ENCODE results near the gene PTPRN2. TPM values are rescaled to one million over a fixed set of nuclear protein-coding genes. Genes with fewer than 3 reads are reported as not detected.

PTPRN2 gene
- total RNA-seq, 4 donors from 2014 or later = 14.9 to 34.3 (median 21.3) TPM

- H3K36me3 ChIP-seq = no peaks in the 10 kb centered on the region
- TF ChIP-seq POLR2A (IDR thresholded peaks at IDR 0.05) (no peak), CTCF (IDR thresholded peaks at IDR 0.05) (no peak)
- no peaks in the 10 kb centered on the region for H3K9me3 ChIP-seq
- H3K4me1 ChIP-seq = no peaks in the 10 kb centered on the region
- DNase-seq = peak in 1 of 3 donors; percentile 10
- no peak overlapping the region for H3K4me3 ChIP-seq
- no peaks in the 10 kb centered on the region for H3K27me3 ChIP-seq
- H3K27ac ChIP-seq = no peak overlapping the region
Observed at GRCh38 chr7:158062661-158063060, 525.0 kb downstream of the PTPRN2 start.

GRCh38 chr7:158061884-158062656 lies 525.6 kb downstream of the PTPRN2 start:
- DNase-seq = peak in 1 of 3 donors; percentile 24
- TF ChIP-seq POLR2A (IDR thresholded peaks at IDR 0.05) (no peak), CTCF (IDR thresholded peaks at IDR 0.05) (no peak)

DNA sequence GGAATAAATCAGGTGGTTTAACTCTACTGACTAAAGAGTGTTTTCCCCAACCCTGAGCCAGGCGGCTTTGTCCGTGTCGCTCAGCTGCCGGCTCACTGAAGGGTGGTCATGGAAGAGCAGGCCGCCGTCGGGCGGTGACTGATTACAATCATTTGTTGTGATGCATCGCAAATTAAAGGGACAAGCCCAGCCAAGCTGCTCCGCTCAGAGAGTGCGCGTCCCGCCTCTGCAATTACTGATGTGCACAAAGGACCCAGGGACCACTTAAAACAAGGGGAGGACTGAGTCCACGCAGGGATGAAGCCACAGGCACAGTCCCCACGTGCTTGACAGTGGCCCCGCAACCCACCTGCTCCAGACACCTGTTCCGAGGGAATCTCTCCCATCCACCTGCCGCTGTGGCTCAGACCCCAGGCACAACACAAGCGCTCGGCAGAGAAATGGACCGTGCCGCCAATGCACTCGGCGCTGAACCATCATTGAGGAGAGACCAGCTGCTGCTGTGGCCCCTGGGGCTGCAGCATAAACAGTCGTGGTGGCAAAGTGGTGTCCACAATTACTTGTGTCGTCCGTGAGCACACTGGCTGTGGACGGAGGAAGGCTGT lies 526.5 kb downstream of the PTPRN2 start:
- H3K36me3 ChIP-seq = no peaks in the 10 kb centered on the region
- H3K27me3 ChIP-seq = no peaks in the 10 kb centered on the region
- H3K9me3 ChIP-seq = no peaks in the 10 kb centered on the region
- TF ChIP-seq POLR2A (IDR thresholded peaks at IDR 0.05) = no peak
- no peak for TF ChIP-seq CTCF (IDR thresholded peaks at IDR 0.05)
- no peak overlapping the region for H3K27ac ChIP-seq
- no peak overlapping the region for H3K4me3 ChIP-seq
- H3K4me1 ChIP-seq = no peaks in the 10 kb centered on the region
- DNase-seq = peak in 1 of 3 donors; percentile 35

More at GRCh38 chr7:158061884-158062656, 525.6 kb downstream of the PTPRN2 start:
- no peaks in the 10 kb centered on the region for H3K27me3 ChIP-seq
- no peaks in the 10 kb centered on the region for H3K9me3 ChIP-seq
- no peaks in the 10 kb centered on the region for H3K36me3 ChIP-seq
- no peak overlapping the region for H3K27ac ChIP-seq
- no peaks in the 10 kb centered on the region for H3K4me1 ChIP-seq
- no peak overlapping the region for H3K4me3 ChIP-seq

- no peaks in the 10 kb centered on the region for H3K27me3 ChIP-seq
- H3K4me1 ChIP-seq = no peaks in the 10 kb centered on the region
- peak in 1 of 3 donors; percentile 29 for DNase-seq
- TF ChIP-seq CTCF (IDR thresholded peaks at IDR 0.05) (no peak), POLR2A (IDR thresholded peaks at IDR 0.05) (no peak)
- no peaks in the 10 kb centered on the region for H3K36me3 ChIP-seq
- H3K9me3 ChIP-seq = no peaks in the 10 kb centered on the region
- H3K4me3 ChIP-seq = no peak overlapping the region
- no peak overlapping the region for H3K27ac ChIP-seq
Observed at GRCh38 chr7:158060216-158060615, 527.4 kb downstream of the PTPRN2 start.

DNA sequence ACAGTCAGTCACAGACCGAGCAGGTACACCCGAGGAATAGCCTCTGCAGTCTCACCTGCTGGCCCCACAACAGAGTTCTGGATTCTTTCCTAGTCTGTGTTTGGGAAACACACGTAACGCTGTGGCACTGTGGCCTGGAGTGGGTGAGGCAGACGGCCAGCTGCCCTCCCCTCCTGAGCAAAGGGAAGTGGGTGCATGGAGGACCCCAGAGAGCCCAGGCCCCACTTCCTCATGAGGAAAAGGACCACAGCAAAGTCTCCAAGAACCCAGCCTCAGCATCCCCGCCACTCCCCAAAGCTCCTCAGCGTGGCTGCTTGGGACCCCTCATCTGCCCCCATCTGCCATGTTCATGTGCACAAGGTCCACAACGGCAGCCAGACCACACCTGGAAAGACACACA lies 530.2 kb downstream of the PTPRN2 start:
- Histone ChIP-seq H3K4me1 (no peaks in the 10 kb centered on the region), H3K9me3 (no peaks in the 10 kb centered on the region), H3K4me3 (no peak overlapping the region), H3K27ac (no peak overlapping the region), H3K36me3 (no peaks in the 10 kb centered on the region), H3K27me3 (no peaks in the 10 kb centered on the region)
- DNase-seq = no peak
- TF ChIP-seq POLR2A (IDR thresholded peaks at IDR 0.05) (no peak), CTCF (IDR thresholded peaks at IDR 0.05) (no peak)
